CD4-positive, alpha-beta T cell (primary cell): ENCODE measurements around the gene CD6. TPM values are rescaled to one million over a fixed set of nuclear protein-coding genes. Genes with fewer than 3 reads are reported as not detected.

Source experiments
- ATAC-seq: fragments of 200-7000 bp; cut with Tn5 transposase; one replicate; pipeline ENCODE4 v1.10.0; 2022; ENCODE audit warnings: mild to moderate bottlenecking; ENCODE audit not compliant: poor library complexity
- CTCF ChIA-PET: fragments of 350-600 bp; sonication (Branson Sonifier 250); formaldehyde crosslinking; loops from one replicate; lab custom pipeline; 2021; ENCODE audit warnings: antibody characterized with exemption, inconsistent platforms; lab: Charles Lee
- POLR2A ChIA-PET: fragments of 350-600 bp; sonication (Branson Sonifier 250); formaldehyde crosslinking; loops from one replicate; lab custom pipeline; 2021; ENCODE audit warnings: antibody characterized with exemption, inconsistent platforms; lab: Charles Lee
- DNase-seq, 14 experiments: peaks; one replicate each; pipeline ENCODE4 v3.0.0-alpha.2; 2013 to 2020; ENCODE audit warnings: mixed read lengths in 2 of 14
- H3K27ac ChIP-seq, 2 donors: one replicate each; pipeline versions ENCODE4 v1.5.1 to v1.7.0; 2013; ENCODE audit warnings: low read length in 2 of 2, low read depth in 1 of 2, mild to moderate bottlenecking in 1 of 2
- H3K27me3 ChIP-seq, 2 experiments: 1 replicate in 1 of 2; 2 replicates in 1 of 2; pipeline versions ENCODE4 v1.6.1 to v1.7.0; 2013; ENCODE audit warnings: low read length in 2 of 2, control low read depth in 1 of 2, mild to moderate bottlenecking in 1 of 2, moderate library complexity in 1 of 2; ENCODE audit not compliant: insufficient read depth in 2 of 2, control insufficient read depth in 1 of 2
- H3K36me3 ChIP-seq: one replicate; pipeline ENCODE4 v1.6.1; 2013; ENCODE audit warnings: low read length, control low read depth; ENCODE audit not compliant: insufficient read depth
- H3K4me1 ChIP-seq: one replicate; pipeline ENCODE4 v1.6.1; 2013; ENCODE audit warnings: low read length, control low read depth; ENCODE audit not compliant: insufficient read depth
- H3K4me3 ChIP-seq: one replicate; pipeline ENCODE4 v1.5.1; 2013; ENCODE audit warnings: mild to moderate bottlenecking, low read length, moderate library complexity
- H3K9me3 ChIP-seq, 2 experiments: 1 replicate in 1 of 2; 2 replicates in 1 of 2; pipeline versions ENCODE4 v1.6.1 to v1.7.0; 2013; ENCODE audit warnings: low read length in 2 of 2, mild to moderate bottlenecking in 2 of 2, control low read depth in 1 of 2, moderate library complexity in 1 of 2; ENCODE audit not compliant: control insufficient read depth in 1 of 2, insufficient read depth in 1 of 2
- H3K27ac Mint-ChIP-seq: one replicate; pipeline ENCODE4 v1.8.0; 2020; ENCODE audit warnings: mixed read lengths
- H3K27me3 Mint-ChIP-seq: one replicate; pipeline ENCODE4 v1.8.0; 2021; ENCODE audit warnings: mixed read lengths
- H3K36me3 Mint-ChIP-seq: one replicate; pipeline ENCODE4 v1.8.0; 2021; ENCODE audit warnings: low read depth, mixed read lengths
- H3K4me1 Mint-ChIP-seq: one replicate; pipeline ENCODE4 v1.8.0; 2021; ENCODE audit warnings: low read depth, mixed read lengths
- H3K4me3 Mint-ChIP-seq: one replicate; pipeline ENCODE4 v1.8.0; 2020; ENCODE audit warnings: mild to moderate bottlenecking, mixed read lengths
- H3K9me3 Mint-ChIP-seq: one replicate; pipeline ENCODE4 v1.8.0; 2020; ENCODE audit warnings: mixed read lengths
- intact Hi-C, 2 experiments: fragments of 100-400 bp; cut with DNase I in 1 of 2; cut with micrococcal nuclease in 1 of 2; formaldehyde crosslinking; loops; one replicate each; pipeline versions ENCODE4 v1.15.1 to v1.9.0; 2023 to 2025; cut with DNase I, micrococcal nuclease
- total RNA-seq, 174 experiments: library from RNA in 2 of 174; stranded (reverse) in 2 of 174; gene quantifications; one replicate each; pipeline ENCODE4 v1.2.3 and lab custom pipeline; 2021 to 2026
- TF ChIP-seq, protein P1 (sequence below): fragments of 200-600 bp; IDR thresholded peaks from one replicate; pipeline ENCODE4 v1.8.0; 2022; ENCODE audit warnings: antibody characterized with exemption, mild to moderate bottlenecking

CD6 gene
- total RNA-seq, 2 experiments from 2014 or later = 814 to 827 TPM

GRCh38 chr11:61046833-61047232, 75.4 kb downstream of the CD6 start:
- no peaks in the 10 kb centered on the region for H3K27me3 Mint-ChIP-seq
- peaks cover 67% of the 10 kb centered on the region for H3K4me1 Mint-ChIP-seq
- intact Hi-C loops = loop anchor here in 1 of 2 experiments (2.0 kb wide), 1 partner anchor 16 kb away; no protein-coding TSS in a partner anchor
- Histone ChIP-seq H3K27ac (no peak overlapping the region), H3K36me3 (no peaks in the 10 kb centered on the region), H3K4me3 (no peak overlapping the region), H3K27me3 (no peaks in the 10 kb centered on the region), H3K9me3 (peaks cover 0 to 4% of the 10 kb centered on the region in 2 experiments), H3K4me1 (peaks cover 35% of the 10 kb centered on the region)
- peaks cover 6% of the 10 kb centered on the region for H3K36me3 Mint-ChIP-seq
- DNase-seq = no peak
- H3K9me3 Mint-ChIP-seq = peaks cover 3% of the 10 kb centered on the region
- TF ChIP-seq, protein P1, sequence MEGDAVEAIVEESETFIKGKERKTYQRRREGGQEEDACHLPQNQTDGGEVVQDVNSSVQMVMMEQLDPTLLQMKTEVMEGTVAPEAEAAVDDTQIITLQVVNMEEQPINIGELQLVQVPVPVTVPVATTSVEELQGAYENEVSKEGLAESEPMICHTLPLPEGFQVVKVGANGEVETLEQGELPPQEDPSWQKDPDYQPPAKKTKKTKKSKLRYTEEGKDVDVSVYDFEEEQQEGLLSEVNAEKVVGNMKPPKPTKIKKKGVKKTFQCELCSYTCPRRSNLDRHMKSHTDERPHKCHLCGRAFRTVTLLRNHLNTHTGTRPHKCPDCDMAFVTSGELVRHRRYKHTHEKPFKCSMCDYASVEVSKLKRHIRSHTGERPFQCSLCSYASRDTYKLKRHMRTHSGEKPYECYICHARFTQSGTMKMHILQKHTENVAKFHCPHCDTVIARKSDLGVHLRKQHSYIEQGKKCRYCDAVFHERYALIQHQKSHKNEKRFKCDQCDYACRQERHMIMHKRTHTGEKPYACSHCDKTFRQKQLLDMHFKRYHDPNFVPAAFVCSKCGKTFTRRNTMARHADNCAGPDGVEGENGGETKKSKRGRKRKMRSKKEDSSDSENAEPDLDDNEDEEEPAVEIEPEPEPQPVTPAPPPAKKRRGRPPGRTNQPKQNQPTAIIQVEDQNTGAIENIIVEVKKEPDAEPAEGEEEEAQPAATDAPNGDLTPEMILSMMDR = no peak
- no peak for ATAC-seq
- CTCF ChIA-PET = interaction anchor here (0.6 to 1.0 kb wide), 2 partner anchors 82 to 1594 kb away, joined by 3 read pairs; no protein-coding TSS in a partner anchor
- no peak overlapping the region for H3K4me3 Mint-ChIP-seq
- POLR2A ChIA-PET = interaction anchor here (0.7 to 3.1 kb wide), 9 partner anchors 15 to 68 kb away, joined by 3 to 16 read pairs (median 4); no protein-coding TSS in a partner anchor
- H3K27ac Mint-ChIP-seq = peak overlapping the region; percentile 81

- peak overlapping the region; percentile 1 for H3K4me3 ChIP-seq
- no peak overlapping the region for H3K27ac ChIP-seq
- Mint-ChIP-seq H3K27me3 (no peaks in the 10 kb centered on the region), H3K4me3 (peak overlapping the region; percentile 72), H3K36me3 (peaks cover 6% of the 10 kb centered on the region), H3K27ac (peak overlapping the region; percentile 81), H3K4me1 (peaks cover 64% of the 10 kb centered on the region), H3K9me3 (peaks cover 3% of the 10 kb centered on the region)
- peaks cover 33% of the 10 kb centered on the region for H3K4me1 ChIP-seq
- H3K9me3 ChIP-seq = peaks cover 0 to 4% of the 10 kb centered on the region in 2 experiments
- no peak for DNase-seq
- TF ChIP-seq, protein P1 = no peak
- no peaks in the 10 kb centered on the region for H3K27me3 ChIP-seq
- ChIA-PET CTCF (interaction anchor here (1.2 kb wide), 1 partner anchor 81 kb away, joined by 4 read pairs; no protein-coding TSS in a partner anchor), POLR2A (interaction anchor here (0.7 to 9.8 kb wide), 15 partner anchors 12 to 80 kb away, joined by 3 to 64 read pairs (median 4); partner anchors contain the start of gene CD6)
- H3K36me3 ChIP-seq = no peaks in the 10 kb centered on the region
- intact Hi-C loops = no loop called here
- ATAC-seq = no peak
These were observed 77.0 kb downstream of the CD6 start for GRCh38 chr11:61048368-61049062.

DNA sequence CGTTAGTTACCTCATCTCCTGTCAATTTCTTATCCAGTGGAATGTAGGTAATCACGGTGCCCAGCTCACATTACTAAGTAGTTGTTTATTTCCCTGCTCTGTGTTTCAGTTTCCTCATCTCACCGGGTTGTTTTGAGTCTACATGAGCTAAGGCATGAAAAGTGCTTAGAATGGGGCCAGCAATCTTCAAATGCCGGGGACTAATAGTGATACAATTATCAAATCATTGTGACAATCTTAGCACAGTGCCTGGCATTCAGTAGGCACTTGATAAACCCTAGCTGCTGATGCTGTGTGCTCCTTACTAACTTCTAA, 77.5 kb downstream of the CD6 start:
- Mint-ChIP-seq H3K36me3 (peaks cover 6% of the 10 kb centered on the region), H3K4me1 (peaks cover 69% of the 10 kb centered on the region), H3K27me3 (no peaks in the 10 kb centered on the region), H3K27ac (peak overlapping the region; percentile 81), H3K9me3 (peaks cover 3% of the 10 kb centered on the region), H3K4me3 (peak overlapping the region; percentile 72)
- ATAC-seq = peak; percentile 49
- H3K9me3 ChIP-seq = peaks cover 0 to 4% of the 10 kb centered on the region in 2 experiments
- no peaks in the 10 kb centered on the region for H3K27me3 ChIP-seq
- H3K4me1 ChIP-seq = peaks cover 36% of the 10 kb centered on the region
- POLR2A ChIA-PET = interaction anchor here (0.7 to 9.8 kb wide), 15 partner anchors 12 to 80 kb away, joined by 3 to 64 read pairs (median 4); partner anchors contain the start of gene CD6
- H3K4me3 ChIP-seq = peak overlapping the region; percentile 1
- DNase-seq = no peak
- no peaks in the 10 kb centered on the region for H3K36me3 ChIP-seq
- CTCF ChIA-PET = interaction anchor here (1.2 kb wide), 1 partner anchor 81 kb away, joined by 4 read pairs; no protein-coding TSS in a partner anchor
- TF ChIP-seq, protein P1 = no peak
- intact Hi-C loops = no loop called here
- H3K27ac ChIP-seq = no peak overlapping the region
